Fibroblast of skin of abdomen (primary cell): ENCODE measurements around the gene BHMT2.
A peak's percentile ranks its signal among the peaks of the same experiment; 100 is the strongest.

Experiments used
- DNase-seq: peaks from one replicate; pipeline ENCODE4 v3.0.0-alpha.2; 2013

Gene BHMT2

GRCh38 chr5:79122973-79123372 is 53.4 kb downstream of the BHMT2 start:
- DNase-seq = no peak

DNA sequence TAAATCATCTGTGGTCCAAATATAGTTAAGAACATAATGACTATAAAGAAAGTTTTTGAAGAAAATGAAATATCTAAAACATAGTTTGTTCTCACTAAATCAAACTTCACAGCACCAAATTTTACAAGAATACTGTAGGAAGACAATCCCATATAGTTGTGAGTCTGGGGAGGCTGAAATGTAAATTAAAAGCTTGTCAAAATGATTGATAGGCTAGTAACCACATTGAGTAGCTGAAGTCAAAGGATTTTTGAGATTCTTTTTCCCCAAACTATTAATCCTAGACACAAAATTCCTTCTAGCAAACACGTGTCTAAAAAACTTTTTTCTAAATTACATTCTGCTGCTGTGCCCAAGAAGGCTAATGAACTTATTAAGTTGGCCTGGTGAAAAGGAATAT is 55.0 kb downstream of the BHMT2 start:
- peak; percentile 63 for DNase-seq

- no peak for DNase-seq
Observed at GRCh38 chr5:79130781-79131180, 61.2 kb downstream of the BHMT2 start.

- peak; percentile 41 for DNase-seq
Observed at GRCh38 chr5:79133121-79133656, 63.6 kb downstream of the BHMT2 start.

DNA sequence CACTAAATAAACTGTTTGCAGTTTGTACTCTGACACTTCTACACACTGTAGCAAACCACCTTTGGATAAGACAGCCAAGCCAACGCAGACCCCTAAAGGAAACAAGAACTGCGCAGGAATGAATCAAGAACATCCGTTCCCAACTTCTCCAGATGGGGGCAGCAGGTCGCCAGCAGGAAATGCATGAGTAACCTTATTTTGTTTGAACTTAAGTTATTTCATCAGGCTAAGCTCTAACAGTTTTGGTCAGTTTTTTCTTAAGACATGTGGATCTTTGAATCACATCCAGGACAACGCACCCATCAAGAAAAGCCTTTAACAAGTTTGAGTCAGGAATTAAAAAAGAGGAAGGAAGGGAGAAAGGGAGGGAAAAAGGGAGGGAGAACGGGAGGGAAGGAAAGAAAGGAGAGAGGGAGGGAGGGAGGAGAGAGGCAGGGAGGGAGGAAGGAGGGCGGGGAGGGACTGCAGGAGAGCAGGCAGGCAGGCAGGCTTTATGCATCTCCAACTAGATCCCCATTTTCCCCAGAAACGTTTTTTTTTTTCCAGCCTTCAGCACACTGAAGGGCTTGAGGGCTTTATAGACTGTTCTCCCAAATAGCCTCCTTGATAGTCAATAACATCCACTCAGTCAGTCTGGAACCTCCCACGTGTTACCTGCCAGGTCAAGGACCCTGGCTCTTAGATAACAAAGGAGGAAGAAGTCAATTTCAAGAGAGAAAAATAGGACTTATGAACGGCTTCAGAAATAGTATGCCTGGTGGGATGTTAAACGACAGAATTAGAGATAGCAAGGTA is 64.3 kb downstream of the BHMT2 start:
- DNase-seq = peak; percentile 92

- DNase-seq = no peak
Observed at GRCh38 chr5:79135790-79136553, 66.4 kb downstream of the BHMT2 start.

- no peak for DNase-seq
Observed at GRCh38 chr5:79136618-79137017, 67.1 kb downstream of the BHMT2 start.
